ENCODE results near the gene UNC50.
"Not testable (repeated sequence)": the region's sequence is repeated elsewhere in the genome, so short reads cannot be mapped to it uniquely, and the experiment has no call there.

UNC50 gene

DNA sequence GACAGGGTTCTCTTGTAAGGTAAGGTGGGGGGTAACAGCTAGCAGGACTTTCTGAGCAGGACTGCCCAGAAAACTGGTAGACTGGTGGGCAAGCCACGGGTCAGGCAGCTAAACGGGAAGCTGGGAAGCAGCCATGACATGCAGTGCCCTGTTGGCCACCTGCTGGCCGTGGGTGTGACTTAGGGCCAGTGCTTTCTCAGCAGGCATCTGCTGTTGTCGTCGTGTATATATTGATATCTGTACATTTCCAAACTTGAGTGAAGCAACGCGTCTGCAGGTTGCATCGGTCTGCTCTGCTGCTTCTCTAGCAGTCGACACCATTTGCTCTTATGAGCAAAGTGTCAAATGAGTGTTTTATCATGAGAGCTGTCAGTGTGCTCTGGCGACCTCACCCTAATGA lies 31.1 kb upstream of the UNC50 start:
- DNase-seq = no peak

- DNase-seq = no peak
Observed at GRCh38 chr2:98578231-98578630, 30.2 kb upstream of the UNC50 start.

DNA sequence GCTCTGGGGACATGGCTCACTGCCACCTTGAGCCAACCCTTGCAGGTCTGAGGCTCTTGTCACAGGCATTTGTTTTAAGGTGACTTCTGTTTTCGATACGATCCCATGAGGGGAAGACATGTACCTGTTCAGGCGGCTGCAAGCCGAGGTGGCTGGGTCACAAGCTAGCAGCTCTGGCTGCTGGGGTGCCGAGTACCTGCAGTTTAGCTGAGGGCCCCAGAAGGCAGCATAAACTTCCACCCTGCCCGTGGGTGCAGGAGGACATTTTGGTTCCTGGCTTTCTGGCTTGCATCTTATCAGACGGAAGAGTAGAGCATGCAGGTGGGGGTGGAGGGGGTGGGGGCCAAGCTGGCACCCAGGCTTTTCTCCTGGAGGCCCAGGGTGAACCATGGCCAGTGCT lies 28.5 kb upstream of the UNC50 start:
- DNase-seq = no peak

DNA sequence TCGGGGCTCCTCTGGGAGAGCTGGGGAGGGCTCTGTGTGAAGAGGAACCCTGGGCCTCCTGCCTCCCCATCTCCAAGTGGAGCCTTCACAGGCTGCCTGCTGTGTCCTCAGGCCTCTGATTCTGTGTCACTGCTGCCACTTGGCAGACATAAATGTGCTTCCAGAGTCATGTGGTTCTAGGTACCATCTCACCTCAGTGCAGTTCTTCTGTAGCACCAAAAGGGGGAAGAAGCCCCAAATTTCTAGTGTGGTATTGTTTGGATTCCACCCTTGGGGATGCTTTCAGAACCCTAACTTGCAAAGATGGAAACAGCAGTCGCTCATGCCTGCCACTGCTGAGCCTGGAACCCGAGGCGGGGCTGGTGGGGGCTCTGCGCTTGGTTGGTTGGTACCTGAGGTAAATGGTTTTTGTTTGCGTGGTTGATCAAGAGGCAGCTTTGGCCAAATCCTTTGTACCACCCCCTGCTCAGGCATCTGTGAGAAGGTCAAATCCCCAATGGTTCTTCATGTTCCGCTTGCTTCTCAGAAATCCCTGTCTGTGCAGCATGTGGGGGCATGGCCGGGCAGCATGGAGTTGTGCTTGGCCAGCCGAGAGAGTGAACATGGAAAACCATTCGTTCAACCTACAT lies 27.6 kb upstream of the UNC50 start:
- no peak for DNase-seq

DNA sequence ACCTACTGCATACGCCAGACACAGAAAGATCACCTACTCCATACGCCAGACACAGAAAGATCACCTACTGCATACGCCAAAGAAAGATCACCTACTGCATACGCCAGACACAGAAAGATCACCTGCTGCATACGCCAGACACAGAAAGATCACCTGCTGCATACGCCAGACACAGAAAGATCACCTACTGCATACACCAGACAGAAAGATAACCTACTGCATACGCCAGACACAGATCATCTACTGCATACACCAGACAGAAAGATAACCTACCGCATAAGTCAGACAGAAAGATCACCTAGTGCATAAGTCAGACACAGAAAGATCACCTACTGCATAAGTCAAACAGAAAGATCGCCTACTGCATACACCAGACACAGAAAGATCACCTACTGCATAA lies 25.9 kb upstream of the UNC50 start:
- no peak for DNase-seq

DNA sequence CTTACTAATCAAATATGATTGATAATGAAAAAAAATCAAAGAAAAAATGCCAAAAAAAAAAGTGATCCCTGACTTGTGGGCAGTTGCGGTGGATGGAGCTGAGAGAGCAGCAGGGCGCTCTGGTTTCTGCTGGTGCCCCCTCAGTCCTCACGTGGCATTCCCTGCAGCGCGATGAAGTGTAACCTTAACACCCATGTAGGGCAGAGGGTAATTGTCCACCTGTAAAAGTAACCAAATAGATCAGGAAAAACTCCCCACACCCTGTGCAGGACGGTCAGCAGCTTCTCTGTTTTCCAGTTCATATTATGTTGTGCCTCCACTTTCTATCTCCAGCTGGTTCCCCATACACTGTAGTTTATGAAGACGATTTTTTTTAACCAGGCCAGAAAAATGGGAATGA lies 25.1 kb upstream of the UNC50 start:
- no peak for DNase-seq

DNA sequence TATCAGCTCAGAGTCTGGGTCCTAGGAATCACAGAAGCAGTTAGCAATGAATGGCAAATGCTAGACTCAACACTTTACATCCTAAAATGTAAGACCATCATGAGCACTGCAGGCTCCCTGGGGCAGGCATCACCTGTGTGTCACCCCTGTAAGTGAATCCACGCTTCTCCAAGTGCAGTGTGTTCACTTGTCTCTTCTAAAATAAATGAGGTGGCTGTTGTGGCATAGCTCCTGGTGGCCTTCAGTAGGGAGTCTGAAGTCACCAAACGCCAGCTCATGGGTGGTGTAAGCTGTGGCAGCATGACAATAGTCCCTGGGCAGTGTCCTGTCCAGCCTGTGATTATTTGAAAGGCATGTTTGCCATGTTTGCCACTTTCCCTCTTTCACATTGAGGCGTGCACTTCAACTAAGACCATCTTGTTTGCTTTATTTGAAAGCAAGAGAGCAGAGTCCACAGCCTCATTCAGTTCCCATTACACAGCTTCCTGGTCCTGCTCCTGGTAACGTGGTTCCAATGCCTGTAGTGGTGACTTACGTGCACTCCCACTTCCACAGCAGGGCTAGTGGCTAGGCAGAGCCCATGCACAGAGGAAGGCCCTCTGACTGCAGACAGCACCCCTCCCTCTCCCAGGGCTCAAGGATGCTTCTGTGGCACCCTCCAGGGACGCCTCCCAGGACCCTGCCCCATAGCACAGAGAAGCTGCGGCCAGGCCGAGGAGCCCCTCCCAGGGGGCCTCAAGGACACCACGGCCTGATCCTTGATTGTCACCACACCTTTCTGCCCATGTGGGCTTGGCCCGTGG lies 24.4 kb upstream of the UNC50 start:
- DNase-seq = no peak

GRCh38 chr2:98585386-98585785 lies 23.0 kb upstream of the UNC50 start:
- DNase-seq = no peak

DNA sequence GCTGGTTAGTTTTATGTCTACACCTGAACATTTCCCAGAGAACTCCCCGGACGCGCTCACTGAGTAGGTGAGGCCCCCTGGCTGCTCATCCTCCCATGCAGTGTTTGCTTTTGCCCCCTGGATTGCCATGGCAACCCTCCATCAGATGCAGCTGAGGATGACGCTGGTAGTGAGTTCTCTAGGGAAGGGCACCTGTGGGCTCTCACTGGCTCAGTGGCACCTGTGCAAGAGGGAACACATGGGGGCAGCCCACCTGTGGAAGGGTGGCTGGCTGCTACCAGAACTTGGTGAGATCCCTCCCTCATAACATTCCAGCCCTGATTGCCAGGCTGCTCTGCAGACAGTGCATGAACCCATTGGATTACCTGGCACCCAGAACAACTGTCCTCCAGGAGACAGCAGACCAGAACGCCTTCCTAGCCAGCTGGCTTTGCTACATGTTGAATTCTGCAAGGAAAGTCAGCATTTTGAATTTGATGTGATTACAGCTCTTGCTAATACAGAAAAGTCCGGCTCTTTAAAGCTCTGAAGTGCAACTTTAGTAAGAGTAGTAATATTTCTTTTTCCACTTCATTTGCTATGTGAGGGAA lies 21.7 kb upstream of the UNC50 start:
- DNase-seq = no peak

DNA sequence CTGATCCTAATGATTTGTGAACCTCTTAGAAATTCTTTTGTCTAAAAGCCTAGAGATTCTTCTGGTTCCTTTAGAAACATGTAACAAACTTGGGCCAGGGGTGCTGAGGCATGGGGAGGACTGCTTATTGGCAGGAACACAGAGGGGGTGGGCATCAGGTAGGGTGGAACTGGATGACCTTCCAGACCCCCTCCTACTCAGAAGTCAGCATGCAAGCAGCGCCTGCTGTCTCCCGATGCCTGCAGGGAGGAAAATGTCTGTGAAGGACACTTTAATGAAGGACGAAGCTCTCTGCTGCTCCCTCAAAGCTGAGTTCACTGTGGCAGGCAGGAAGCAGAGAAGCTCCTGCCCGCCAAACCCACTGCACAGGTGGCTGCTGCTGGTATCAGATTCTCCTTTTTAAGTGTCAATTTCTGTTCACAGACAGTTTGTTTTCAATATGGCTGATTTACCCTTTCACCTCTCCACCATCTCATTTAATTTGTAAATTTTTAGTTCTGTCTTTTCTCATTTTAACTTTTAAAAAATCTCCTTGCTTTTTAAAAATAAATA lies 19.4 kb upstream of the UNC50 start:
- DNase-seq = no peak

DNA sequence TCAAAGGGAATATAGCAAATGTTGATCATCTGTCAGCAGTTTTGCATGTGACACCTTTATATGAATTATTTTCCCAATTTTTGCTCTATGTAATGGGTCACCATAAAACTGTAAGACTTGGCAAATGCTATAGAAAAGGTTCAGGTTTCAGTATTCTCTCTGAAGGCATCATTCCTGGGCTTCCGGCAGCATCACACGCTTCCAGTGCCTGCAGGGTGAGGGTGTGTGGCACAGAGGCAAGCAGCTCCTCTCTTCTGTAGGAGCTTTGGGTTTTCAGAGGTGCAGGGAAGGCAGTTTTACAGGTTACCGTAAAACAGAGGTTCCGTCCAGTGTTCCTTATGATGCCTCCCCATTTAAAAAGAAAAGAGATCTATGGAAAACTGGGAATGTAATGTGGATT lies 18.9 kb upstream of the UNC50 start:
- DNase-seq = no peak

DNA sequence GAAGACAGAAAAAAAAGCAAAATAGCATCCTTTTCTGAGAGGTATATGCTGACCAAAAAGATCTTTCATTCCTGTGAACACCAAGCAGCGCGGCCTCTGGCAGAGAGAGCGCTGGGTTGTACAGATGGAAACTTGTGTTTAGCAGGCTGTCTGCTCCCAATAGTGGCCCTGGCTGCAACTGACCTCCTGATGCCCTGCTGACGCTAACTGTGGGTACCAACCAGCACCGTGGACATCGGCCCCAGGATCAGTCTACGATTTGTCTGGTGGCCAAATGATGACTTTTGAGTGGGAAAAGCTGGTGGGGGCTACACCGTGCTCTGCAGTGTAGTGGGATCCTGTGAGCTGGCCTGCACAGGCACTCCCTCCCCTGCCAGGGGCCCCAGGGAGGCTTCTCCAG lies 15.8 kb upstream of the UNC50 start:
- DNase-seq = no peak

DNA sequence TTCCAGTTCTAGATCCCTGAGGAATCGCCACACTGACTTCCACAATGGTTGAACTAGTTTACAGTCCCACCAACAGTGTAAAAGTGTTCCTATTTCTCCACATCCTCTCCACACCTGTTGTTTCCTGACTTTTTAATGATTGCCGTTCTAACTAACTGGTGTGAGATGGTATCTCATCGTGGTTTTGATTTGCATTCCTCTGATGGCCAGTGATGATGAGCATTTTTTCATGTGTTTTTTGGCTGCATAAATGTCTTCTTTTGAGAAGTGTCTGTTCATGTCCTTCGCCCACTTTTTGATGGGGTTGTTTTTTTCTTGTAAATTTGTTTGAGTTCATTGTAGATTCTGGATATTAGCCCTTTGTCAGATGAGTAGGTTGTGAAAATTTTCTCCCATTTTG lies 13.7 kb upstream of the UNC50 start:
- not testable (repeated sequence) for DNase-seq

DNA sequence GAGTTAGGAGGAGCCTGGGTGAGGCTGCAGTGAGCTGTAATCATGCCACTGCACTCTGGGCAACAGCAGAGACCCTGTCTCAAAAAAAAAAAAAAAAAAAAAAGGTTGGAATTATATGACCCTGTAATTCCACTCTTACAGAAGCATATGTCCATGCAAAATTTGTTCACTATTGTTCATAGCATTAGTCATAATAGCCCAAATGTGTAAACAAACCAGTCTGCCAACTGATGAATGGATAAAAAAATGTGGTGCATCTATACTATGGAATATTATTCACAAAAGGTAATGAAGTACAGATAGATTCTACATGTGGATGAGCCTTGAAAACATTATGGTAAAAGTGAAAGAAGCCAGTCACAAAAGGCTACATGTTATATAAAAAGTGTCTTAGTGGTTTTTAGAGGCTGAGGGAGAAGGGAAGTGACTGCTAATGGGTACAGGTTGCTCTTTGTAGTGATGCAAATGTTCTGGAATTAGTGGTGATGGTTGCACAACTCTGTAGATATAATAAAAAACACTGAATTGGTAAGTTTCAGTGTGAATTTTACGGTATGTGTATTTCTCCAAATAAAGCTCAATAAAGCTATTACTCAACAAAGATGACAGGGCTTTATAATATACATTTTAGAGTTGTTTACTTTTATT lies 9.5 kb upstream of the UNC50 start:
- DNase-seq = no peak

GRCh38 chr2:98601532-98602132 lies 6.8 kb upstream of the UNC50 start:
- no peak for DNase-seq

DNA sequence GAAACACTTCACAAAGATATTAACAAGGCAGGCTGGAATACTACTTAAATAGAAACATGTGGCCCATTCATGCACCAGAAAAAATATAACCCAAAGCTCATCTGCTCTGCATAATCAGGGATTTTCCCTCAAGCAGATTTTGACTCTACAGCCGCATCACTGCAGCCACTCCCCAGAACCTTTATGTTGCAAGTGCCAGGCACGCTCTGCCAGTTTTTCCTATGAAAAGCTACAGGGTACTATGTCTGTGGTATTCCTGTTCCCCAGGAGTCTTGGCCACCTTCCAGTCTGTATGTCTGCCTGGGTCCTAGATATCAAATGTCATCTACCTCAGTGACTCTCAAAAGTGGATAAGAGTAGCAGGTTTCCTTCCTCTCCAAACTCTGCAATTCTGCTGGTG lies 3.8 kb upstream of the UNC50 start:
- DNase-seq = no peak

DNA sequence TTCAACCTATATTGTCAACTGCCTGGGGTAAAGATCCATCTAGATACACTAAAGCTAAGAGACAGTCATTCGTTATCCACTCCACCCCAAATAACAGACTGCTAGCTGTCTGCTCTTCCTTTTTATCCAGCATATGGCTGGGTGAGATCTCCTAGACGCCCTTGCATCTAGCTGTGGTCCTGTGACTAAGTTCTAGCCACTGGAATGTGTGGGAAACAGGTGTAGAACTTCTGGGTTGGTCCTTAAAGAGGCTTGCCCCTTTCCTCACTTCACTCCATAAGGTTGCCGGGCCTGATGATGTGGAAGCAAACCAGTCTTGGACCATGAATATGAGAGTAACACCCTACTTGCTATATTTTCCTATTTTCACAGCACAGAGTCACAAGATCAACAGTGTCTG lies 3.3 kb upstream of the UNC50 start:
- DNase-seq = no peak

GRCh38 chr2:98606431-98606830 lies 2.0 kb upstream of the UNC50 start:
- DNase-seq = no peak

DNA sequence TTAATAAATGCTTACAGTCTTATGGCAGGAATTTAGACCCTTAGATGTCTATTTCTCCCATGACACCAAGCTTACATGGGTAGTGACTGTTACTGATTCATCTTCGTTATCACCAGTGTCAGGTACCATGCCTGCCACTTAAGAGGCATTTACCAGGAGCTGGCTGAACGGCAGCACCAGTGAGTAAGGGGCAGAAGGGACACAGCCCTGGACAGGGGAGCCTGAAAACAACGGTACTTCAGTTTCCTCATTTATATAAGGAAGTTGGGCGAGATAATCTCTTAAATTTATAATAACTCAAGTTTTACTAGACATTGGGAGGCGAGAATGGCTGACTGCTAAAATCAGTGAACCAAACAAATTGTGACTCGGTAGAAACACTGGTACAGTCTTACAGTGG lies 1.3 kb upstream of the UNC50 start:
- DNase-seq = no peak

DNA sequence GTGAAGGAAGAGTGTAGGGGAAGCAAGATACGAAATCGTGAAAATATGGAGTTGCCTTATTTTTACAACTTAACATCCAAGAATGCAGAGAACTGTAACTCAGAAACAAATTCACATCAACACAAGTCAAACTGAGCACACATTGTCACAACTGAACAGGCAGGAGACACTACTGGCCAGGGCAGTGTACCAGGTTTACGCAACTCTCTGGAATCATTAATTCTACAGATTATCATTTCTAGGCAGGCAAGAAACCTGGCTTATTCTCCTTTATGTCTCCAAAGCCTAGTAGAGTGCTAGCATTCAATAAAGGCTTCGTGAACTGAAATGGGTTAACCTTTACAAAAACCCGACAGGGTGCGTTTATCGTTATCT lies 661 bp upstream of the UNC50 start:
- DNase-seq = no peak

DNA sequence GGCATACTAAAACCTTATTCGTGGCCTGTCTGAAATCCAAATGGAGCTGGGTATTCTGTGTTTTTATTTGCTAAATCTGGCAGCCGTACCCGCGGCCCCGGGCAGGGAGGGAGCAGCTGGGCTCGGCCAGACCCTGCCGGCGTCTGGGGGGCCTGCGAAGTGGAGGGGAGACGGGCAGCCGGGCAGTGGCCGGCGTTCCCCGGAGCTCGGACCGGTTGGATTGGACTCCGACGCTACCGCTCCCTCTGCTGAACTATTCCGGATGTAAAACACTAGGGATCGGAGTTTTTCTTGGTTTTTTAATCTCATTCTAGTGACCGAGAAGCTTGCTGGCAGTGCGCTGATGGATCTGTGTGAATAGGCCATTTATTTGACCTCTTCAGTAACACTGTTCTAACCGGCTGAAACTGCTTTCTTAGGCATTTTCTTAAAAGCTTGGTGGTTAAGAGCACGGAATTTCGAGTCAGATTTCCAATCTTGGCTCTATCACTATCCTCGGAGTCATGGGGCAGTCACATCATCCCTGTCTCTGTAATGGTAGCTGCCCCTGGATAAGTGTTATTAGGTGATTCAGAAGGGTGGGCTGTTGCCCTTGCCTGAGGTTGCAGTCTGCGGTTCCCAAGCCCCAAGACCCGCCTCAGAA lies 694 bp downstream of the UNC50 start:
- DNase-seq = no peak

GRCh38 chr2:98614024-98614739 lies 5.8 kb downstream of the UNC50 start:
- no peak for DNase-seq
